OCI-LY7 (cell line): ENCODE measurements around the gene SLC39A2. TPM values are rescaled to one million over a fixed set of nuclear protein-coding genes. Genes with fewer than 3 reads are reported as not detected.
"Not testable (repeated sequence)": the region's sequence is repeated elsewhere in the genome, so short reads cannot be mapped to it uniquely, and the experiment has no call there.

Experiments
- BruUV-seq: library from RNA; stranded (reverse); fragments of 400-500 nt; replicated peaks from 2 replicates; lab custom pipeline; 2021; lab: Mats Ljungman, UMichigan
- CTCF ChIA-PET: fragments of 300-600 bp; sonication (Branson Sonifier 250); formaldehyde crosslinking; loops from one replicate; lab custom pipeline; 2022; ENCODE audit warnings: antibody characterized with exemption; ENCODE audit not compliant: unreplicated experiment; lab: Charles Lee
- POLR2A ChIA-PET: fragments of 300-600 bp; sonication (Branson Sonifier 250); formaldehyde crosslinking; loops from one replicate; lab custom pipeline; 2022; ENCODE audit warnings: antibody characterized with exemption; lab: Charles Lee
- DNase-seq: peaks from one replicate; pipeline ENCODE4 v3.0.0-alpha.2; 2015; ENCODE audit warnings: low spot score
- H2AFZ ChIP-seq: fragments of 200-600 bp; sonication (generic), shearing (Covaris generic); 2 replicates; pipeline ENCODE4 v1.6.1; 2014; ENCODE audit warnings: mild to moderate bottlenecking, antibody characterized with exemption, low read length, moderate library complexity
- H3K27ac ChIP-seq: fragments of 200-600 bp; sonication (generic); 2 replicates; pipeline ENCODE4 v1.5.1; 2014; ENCODE audit warnings: mixed run types, low read depth, mild to moderate bottlenecking, moderate library complexity, low read length, inconsistent platforms; ENCODE audit not compliant: poor library complexity, severe bottlenecking
- H3K36me3 ChIP-seq: fragments of 200-600 bp; sonication (generic); 2 replicates; pipeline ENCODE4 v1.6.1; 2014; ENCODE audit warnings: mild to moderate bottlenecking, antibody characterized with exemption, low read length, moderate library complexity, mixed read lengths; ENCODE audit not compliant: insufficient read depth
- H3K4me1 ChIP-seq: fragments of 200-600 bp; sonication (generic); 2 replicates; pipeline ENCODE4 v1.5.1; 2014; ENCODE audit warnings: mild to moderate bottlenecking, low read length; ENCODE audit not compliant: insufficient read depth, poor library complexity, severe bottlenecking
- H3K4me2 ChIP-seq: fragments of 200-600 bp; sonication (generic); 2 replicates; pipeline ENCODE4 v1.6.1; 2014; ENCODE audit warnings: mild to moderate bottlenecking, low read length
- H3K4me3 ChIP-seq: fragments of 200-600 bp; sonication (generic); 2 replicates; pipeline ENCODE4 v1.5.1; 2014; ENCODE audit warnings: mild to moderate bottlenecking, low read depth, low read length; ENCODE audit not compliant: poor library complexity, severe bottlenecking
- H3K79me2 ChIP-seq: fragments of 200-600 bp; sonication (generic); 2 replicates; pipeline ENCODE4 v1.6.1; 2016; ENCODE audit warnings: low read depth, mild to moderate bottlenecking, low read length, moderate library complexity, mixed read lengths; ENCODE audit not compliant: insufficient read depth
- H3K9me2 ChIP-seq: fragments of 200-600 bp; sonication (generic); 2 replicates; pipeline ENCODE4 v1.6.1; 2016; ENCODE audit warnings: mild to moderate bottlenecking, low read length, mixed read lengths; ENCODE audit not compliant: insufficient read depth
- H3K9me3 ChIP-seq: fragments of 200-600 bp; sonication (generic); 2 replicates; pipeline ENCODE4 v1.6.1; 2014; ENCODE audit warnings: mild to moderate bottlenecking, mixed run types, low read length, mixed read lengths
- H4K20me1 ChIP-seq: fragments of 200-600 bp; sonication (generic); 2 replicates; pipeline ENCODE4 v1.6.1; 2014; ENCODE audit warnings: mild to moderate bottlenecking, antibody characterized with exemption, low read length, moderate library complexity, mixed read lengths; ENCODE audit not compliant: insufficient read depth
- EZH2phosphoT487 ChIP-seq: fragments of 200-600 bp; sonication (generic); IDR thresholded peaks from 2 replicates; pipeline ENCODE4 v1.6.1; 2018; ENCODE audit warnings: low read depth, borderline replicate concordance, mild to moderate bottlenecking, mixed run types, antibody characterized with exemption, low read length, moderate library complexity, mixed read lengths
- intact Hi-C: fragments of 100-400 bp; cut with micrococcal nuclease; formaldehyde crosslinking; loops from one replicate; pipeline ENCODE4 v1.10.0; 2022; ENCODE audit not compliant: unreplicated experiment
- total RNA-seq, 2 experiments: library from RNA; depleted of rRNA in 1 of 2; stranded (reverse); fragments of >200 nt in 1 of 2; shearing (Covaris generic) in 1 of 2; gene quantifications; 2 replicates each; pipeline ENCODE4 v1.2.3, GENCODE V29; 2014 to 2022
- TF ChIP-seq, protein P1 (sequence below): fragments of 200-600 bp; sonication (generic); conservative IDR thresholded peaks from 2 replicates; pipeline ENCODE4 v1.5.1; 2014; ENCODE audit warnings: mild to moderate bottlenecking, antibody characterized with exemption, low read length, moderate library complexity, mixed read lengths

The SLC39A2 gene
- total RNA-seq, 2 experiments from 2014 or later, result 0.23 to 0.28 TPM

DNA sequence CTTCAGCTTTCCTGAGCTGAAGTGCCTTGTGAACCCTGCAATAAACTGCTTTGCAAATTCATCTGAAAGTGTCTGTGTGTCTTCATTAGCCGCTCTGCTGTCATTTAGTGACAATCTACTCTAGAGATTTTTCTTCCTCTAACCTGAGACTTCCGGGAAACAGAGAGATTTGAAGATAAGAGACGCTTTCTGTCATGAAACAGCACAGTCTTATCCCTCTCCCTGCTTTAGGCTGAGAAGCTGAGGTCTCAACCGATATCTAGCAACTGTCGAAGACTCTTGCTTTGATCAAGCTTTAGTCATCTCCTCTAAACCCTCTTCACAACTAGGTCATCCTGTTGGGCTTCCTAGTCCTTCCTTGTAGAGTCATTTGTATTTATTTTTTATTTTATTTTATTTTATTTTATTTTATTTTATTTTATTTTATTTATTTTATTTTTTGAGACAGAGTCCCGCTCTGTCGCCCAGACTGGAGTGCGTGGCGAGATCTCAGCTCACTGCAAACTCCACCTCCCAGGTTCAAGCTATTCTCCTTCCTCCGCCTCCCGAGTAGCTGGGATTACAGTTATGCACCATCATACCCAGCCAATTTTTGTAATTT lies 42.6 kb upstream of the SLC39A2 start:
- H3K27ac ChIP-seq, result no peak overlapping the region
- intact Hi-C loops, result no loop called here
- H3K79me2 ChIP-seq, result no peaks in the 10 kb centered on the region
- H3K9me3 ChIP-seq, result no peaks in the 10 kb centered on the region
- no peak overlapping the region for H3K4me2 ChIP-seq
- peaks cover 8% of the 10 kb centered on the region for H3K4me1 ChIP-seq
- H4K20me1 ChIP-seq, result no peaks in the 10 kb centered on the region
- no peaks in the 10 kb centered on the region for H3K36me3 ChIP-seq
- no peak for TF ChIP-seq EZH2phosphoT487
- TF ChIP-seq, protein P1, sequence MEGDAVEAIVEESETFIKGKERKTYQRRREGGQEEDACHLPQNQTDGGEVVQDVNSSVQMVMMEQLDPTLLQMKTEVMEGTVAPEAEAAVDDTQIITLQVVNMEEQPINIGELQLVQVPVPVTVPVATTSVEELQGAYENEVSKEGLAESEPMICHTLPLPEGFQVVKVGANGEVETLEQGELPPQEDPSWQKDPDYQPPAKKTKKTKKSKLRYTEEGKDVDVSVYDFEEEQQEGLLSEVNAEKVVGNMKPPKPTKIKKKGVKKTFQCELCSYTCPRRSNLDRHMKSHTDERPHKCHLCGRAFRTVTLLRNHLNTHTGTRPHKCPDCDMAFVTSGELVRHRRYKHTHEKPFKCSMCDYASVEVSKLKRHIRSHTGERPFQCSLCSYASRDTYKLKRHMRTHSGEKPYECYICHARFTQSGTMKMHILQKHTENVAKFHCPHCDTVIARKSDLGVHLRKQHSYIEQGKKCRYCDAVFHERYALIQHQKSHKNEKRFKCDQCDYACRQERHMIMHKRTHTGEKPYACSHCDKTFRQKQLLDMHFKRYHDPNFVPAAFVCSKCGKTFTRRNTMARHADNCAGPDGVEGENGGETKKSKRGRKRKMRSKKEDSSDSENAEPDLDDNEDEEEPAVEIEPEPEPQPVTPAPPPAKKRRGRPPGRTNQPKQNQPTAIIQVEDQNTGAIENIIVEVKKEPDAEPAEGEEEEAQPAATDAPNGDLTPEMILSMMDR, result no peak
- no peak overlapping the region for H2AFZ ChIP-seq
- no peak overlapping the region for H3K4me3 ChIP-seq
- no peak for DNase-seq
- ChIA-PET CTCF (no interaction called here), POLR2A (no interaction called here)
- no TSS peak for BruUV-seq
- no peaks in the 10 kb centered on the region for H3K9me2 ChIP-seq

DNA sequence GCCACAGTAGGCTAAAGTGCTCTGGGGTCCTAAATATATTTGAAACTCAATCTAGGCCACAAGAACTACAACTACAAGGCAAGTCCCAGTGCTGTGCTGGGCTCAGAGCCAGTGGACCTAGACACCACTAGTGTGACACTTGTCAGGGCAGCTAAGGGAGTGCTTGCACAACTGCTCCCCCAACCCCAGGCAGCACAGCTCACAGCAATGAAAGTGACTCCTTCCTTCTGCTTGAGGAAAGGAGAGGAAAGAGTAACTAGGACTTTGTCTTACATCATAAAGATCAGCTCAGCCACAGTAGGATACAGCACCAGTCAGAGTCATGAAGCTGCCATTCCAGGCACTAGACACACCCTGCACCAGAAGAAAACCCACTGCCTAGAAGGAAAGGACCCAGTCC lies 40.1 kb upstream of the SLC39A2 start:
- H2AFZ ChIP-seq, H3K36me3 ChIP-seq, POLR2A ChIA-PET, BruUV-seq, H3K4me2 ChIP-seq, CTCF ChIA-PET, H3K4me3 ChIP-seq, H3K79me2 ChIP-seq, H3K27ac ChIP-seq, H4K20me1 ChIP-seq, DNase-seq, H3K9me3 ChIP-seq, intact Hi-C loops, H3K9me2 ChIP-seq: not testable (repeated sequence)
- peaks cover 23% of the 10 kb centered on the region for H3K4me1 ChIP-seq

- BruUV-seq, result no TSS peak
- no peak overlapping the region for H2AFZ ChIP-seq
Observed at GRCh38 chr14:20969336-20969735, 29.8 kb upstream of the SLC39A2 start.

More at GRCh38 chr14:20969336-20969735, 29.8 kb upstream of the SLC39A2 start:
- H3K4me3 ChIP-seq, result no peak overlapping the region
- H3K27ac ChIP-seq, result no peak overlapping the region
- ChIA-PET CTCF (no interaction called here), POLR2A (interaction anchor here (1.9 kb wide), 1 partner anchor 9 kb away, joined by 6 read pairs; no protein-coding TSS in a partner anchor)
- H3K9me3 ChIP-seq, result no peaks in the 10 kb centered on the region
- no peaks in the 10 kb centered on the region for H3K79me2 ChIP-seq
- peaks cover 13% of the 10 kb centered on the region for H3K4me1 ChIP-seq
- H3K36me3 ChIP-seq, result no peaks in the 10 kb centered on the region
- DNase-seq, result no peak
- intact Hi-C loops, result no loop called here
- H3K4me2 ChIP-seq, result no peak overlapping the region
- no peaks in the 10 kb centered on the region for H3K9me2 ChIP-seq
- TF ChIP-seq, protein P1, result no peak
- TF ChIP-seq EZH2phosphoT487, result no peak
- H4K20me1 ChIP-seq, result no peaks in the 10 kb centered on the region
